CD4-positive, alpha-beta T cell treated with Interferon gamma for 1 hour (primary cell): ENCODE measurements around the gene KCNAB2.
A peak's percentile ranks its signal among the peaks of the same experiment; 100 is the strongest.

Source experiments
- DNase-seq: peaks from one replicate; pipeline ENCODE4 v3.0.0-alpha.2; 2020

The KCNAB2 gene

GRCh38 chr1:6099787-6100765 lies 54.4 kb downstream of the KCNAB2 start:
- DNase-seq = no peak

GRCh38 chr1:6100861-6101783 lies 55.4 kb downstream of the KCNAB2 start:
- DNase-seq = no peak

- no peak for DNase-seq
These were observed 56.3 kb downstream of the KCNAB2 start for GRCh38 chr1:6101826-6102531.

- DNase-seq = no peak
These were observed 56.8 kb downstream of the KCNAB2 start for GRCh38 chr1:6102532-6102845.

- no peak for DNase-seq
These were observed 57.6 kb downstream of the KCNAB2 start for GRCh38 chr1:6103111-6103853.

GRCh38 chr1:6103854-6104530 lies 58.3 kb downstream of the KCNAB2 start:
- no peak for DNase-seq

- DNase-seq = no peak
These were observed 58.9 kb downstream of the KCNAB2 start for GRCh38 chr1:6104631-6105030.

GRCh38 chr1:6105218-6105679 lies 59.6 kb downstream of the KCNAB2 start:
- DNase-seq = no peak

- DNase-seq = no peak
These were observed 60.1 kb downstream of the KCNAB2 start for GRCh38 chr1:6105763-6106162.

- no peak for DNase-seq
These were observed 60.6 kb downstream of the KCNAB2 start for GRCh38 chr1:6106321-6106731.

GRCh38 chr1:6106977-6107376 lies 61.3 kb downstream of the KCNAB2 start:
- no peak for DNase-seq

GRCh38 chr1:6107409-6108356 lies 62.0 kb downstream of the KCNAB2 start:
- no peak for DNase-seq

GRCh38 chr1:6108476-6108875 lies 62.8 kb downstream of the KCNAB2 start:
- DNase-seq = no peak

- peak; percentile 39 for DNase-seq
These were observed 63.4 kb downstream of the KCNAB2 start for GRCh38 chr1:6108937-6109614.

- no peak for DNase-seq
These were observed 64.0 kb downstream of the KCNAB2 start for GRCh38 chr1:6109688-6110087.

GRCh38 chr1:6110326-6110725 lies 64.6 kb downstream of the KCNAB2 start:
- no peak for DNase-seq

GRCh38 chr1:6111571-6111970 lies 65.9 kb downstream of the KCNAB2 start:
- DNase-seq = no peak

- no peak for DNase-seq
These were observed 66.5 kb downstream of the KCNAB2 start for GRCh38 chr1:6111991-6112689.

- no peak for DNase-seq
These were observed 67.0 kb downstream of the KCNAB2 start for GRCh38 chr1:6112690-6113005.
